ENCODE measurements around the gene TAPBP. TPM values are rescaled to one million over a fixed set of nuclear protein-coding genes. Genes with fewer than 3 reads are reported as not detected.
A peak's percentile ranks its signal among the peaks of the same experiment; 100 is the strongest.

TAPBP gene
- total RNA-seq, 1 experiment from 2014 or later, result 80.1 TPM

DNA sequence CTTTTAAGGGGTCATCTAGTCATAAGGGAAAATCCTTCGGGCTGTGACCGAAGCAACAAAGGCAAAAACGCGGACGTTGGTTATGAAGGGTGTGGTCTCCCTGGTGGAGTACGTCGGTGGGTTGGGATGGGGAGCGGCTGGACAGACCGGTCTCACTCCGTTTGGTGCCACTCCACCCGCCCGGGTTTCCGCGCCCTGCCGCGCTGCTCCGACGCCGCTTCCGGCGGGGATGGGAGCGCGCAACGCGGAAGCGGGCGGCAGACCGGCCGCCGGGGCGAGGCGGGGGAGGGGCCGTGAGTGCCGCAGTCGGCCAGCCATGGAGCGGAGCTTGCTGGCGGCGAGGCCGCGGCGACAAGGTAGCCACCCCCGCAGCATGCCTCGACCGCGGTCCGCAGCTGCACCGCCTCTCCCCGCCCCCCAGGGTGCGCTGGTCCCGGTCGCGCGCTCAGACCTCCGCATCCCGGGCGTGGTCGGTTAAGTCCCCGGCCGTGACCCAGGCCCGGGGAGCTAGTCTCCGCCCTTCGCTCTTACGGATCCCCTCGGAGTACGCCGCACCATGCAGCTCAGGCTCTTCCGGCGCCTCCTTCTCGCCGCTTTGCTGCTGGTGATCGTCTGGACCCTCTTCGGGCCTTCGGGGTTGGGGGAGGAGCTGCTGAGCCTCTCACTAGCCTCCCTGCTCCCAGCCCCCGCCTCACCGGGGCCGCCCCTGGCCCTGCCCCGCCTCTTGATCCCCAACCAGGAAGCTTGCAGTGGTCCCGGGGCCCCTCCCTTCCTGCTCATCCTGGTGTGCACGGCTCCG, 36.8 kb downstream of the TAPBP start, which contains the start of gene B3GALT4:
Gene B3GALT4, plus strand, starts transcription at position 260 of the 799 bp plus-strand sequence. Its CDS starts 297 bp downstream, at position 557.
- intact Hi-C loops (cut with micrococcal nuclease), result no loop called here
- peaks cover 42% of the 10 kb centered on the region for H3K79me2 ChIP-seq (ENCODE audit: insufficient read depth, low read length)
- H3K4me2 ChIP-seq (ENCODE audit: low read length), result peak within 1 kb of the TSS; percentile 86
- no peak within 1 kb of the TSS for H2AFZ ChIP-seq (ENCODE audit: low read depth, low read length, poor library complexity, severe bottlenecking)
- ChIA-PET POLR2A (interaction anchor here (0.8 to 2.4 kb wide), 10 partner anchors 12 to 133 kb away, joined by 3 to 12 read pairs (median 6); partner anchors contain the start of genes PFDN6, RGL2, WDR46 and ZBTB22), RAD21 (ENCODE audit: low non-redundant PET in 1 of 2, low total read pairs in 2 of 2, uncharacterized antibody in 2 of 2, unreplicated experiment in 2 of 2) (no interaction called here), CTCF (interaction anchor here (0.6 to 1.8 kb wide), 7 partner anchors 12 to 263 kb away, joined by 3 to 9 read pairs (median 5); partner anchors contain the start of genes PFDN6, RGL2, WDR46 and ZBTB22)
- H3K27me3 ChIP-seq (ENCODE audit: insufficient read depth, low read length), result no peaks in the 10 kb centered on the region
- no peaks in the 10 kb centered on the region for H3K9me2 ChIP-seq (ENCODE audit: insufficient read depth)
- ATAC-seq (peak; percentile 65), DNase-seq (ENCODE audit: low read depth, low spot score) (no peak)
- H3K4me1 ChIP-seq (ENCODE audit: control insufficient read depth in 1 of 2, insufficient read depth in 2 of 2, low read length in 2 of 2), result peaks cover 43 to 68% of the 10 kb centered on the region in 2 experiments
- peak within 1 kb of the TSS; percentile 98 for H3K9ac ChIP-seq (ENCODE audit: low read length)
- H4K20me1 ChIP-seq (ENCODE audit: insufficient read depth), result peaks cover 22% of the 10 kb centered on the region
- H3K36me3 ChIP-seq (ENCODE audit: control insufficient read depth in 1 of 2, insufficient read depth in 2 of 2, low read length in 2 of 2), result peaks cover 31 to 56% of the 10 kb centered on the region in 2 experiments
- peak within 1 kb of the TSS; percentile 82 for H3K27ac ChIP-seq (ENCODE audit: low read depth, low read length)
- peak within 1 kb of the TSS; percentile 34 to 99 for H3K4me3 ChIP-seq (replicated peaks in 1 of 2; ENCODE audit: low read depth in 1 of 2, low read length in 2 of 2)
- no peaks in the 10 kb centered on the region for H3K9me3 ChIP-seq (ENCODE audit: control insufficient read depth in 1 of 2, insufficient read depth in 1 of 2, low read depth in 1 of 2, low read length in 2 of 2)
- BruUV-seq (replicated peaks), result no TSS peak
- TF ChIP-seq YY1 (IDR thresholded peaks at IDR 0.05; ENCODE audit: extremely low read depth, insufficient replicate concordance, low read depth, low read length), result peak; percentile 12
- TF ChIP-seq POLR2A (IDR thresholded peaks at IDR 0.05; ENCODE audit: borderline replicate concordance, extremely low read depth, insufficient read depth, insufficient read length), result peak; percentile 81
- TF ChIP-seq POLR2AphosphoS5 (IDR thresholded peaks at IDR 0.05; ENCODE audit: low read depth, low read length), result peak; percentile 95
- peak in 2 of 3 experiments; percentile 46 to 63; a peak in 4 of 6 replicates for TF ChIP-seq CTCF (IDR thresholded peaks at IDR 0.05 in 2 of 3, conservative IDR thresholded peaks at IDR 0.05 in 1 of 3; ENCODE audit: borderline replicate concordance in 1 of 3, insufficient read depth in 1 of 3, low read depth in 2 of 3, low read length in 2 of 3)
- peak; percentile 60 for TF ChIP-seq TCF7L2 (IDR thresholded peaks at IDR 0.05; ENCODE audit: borderline replicate concordance, extremely low read depth, insufficient read depth, insufficient read length)
- peak; percentile 29; the same call in 1 of the 2 replicates for TF ChIP-seq ZFX (IDR thresholded peaks at IDR 0.05)
- TF ChIP-seq ELF1 (IDR thresholded peaks at IDR 0.05; ENCODE audit: borderline replicate concordance, low read depth), result no peak
- no peak for TF ChIP-seq SRF (IDR thresholded peaks at IDR 0.05; ENCODE audit: low read depth)
- peak; percentile 10 for TF ChIP-seq ZBTB33 (IDR thresholded peaks at IDR 0.05; ENCODE audit: extremely low read depth, insufficient replicate concordance, low read length)

All from HCT116 (cell line).